SK-N-SH treated with all-trans-retinoic acid at 6 μM for 48 hours (cell line): ENCODE results near the gene PLD2.

Experiments
- ATAC-seq: fragments of 200-7000 bp; cut with Tn5 transposase; 3 replicates; pipeline ENCODE4 v1.9.1; 2020; ENCODE audit warnings: mild to moderate bottlenecking, moderate library complexity
- ARNTL ChIP-seq: fragments of 450-650 bp; formaldehyde crosslinking; IDR thresholded peaks from 2 replicates; pipeline ENCODE4 v1.5.0; 2020; ENCODE audit warnings: low read depth, mild to moderate bottlenecking, moderate library complexity, borderline replicate concordance
- BACH2 ChIP-seq: fragments of 250-450 bp; sonication (Bioruptor Pico); IDR thresholded peaks from 2 replicates; pipeline ENCODE4 v1.9.0; 2021; ENCODE audit warnings: mild to moderate bottlenecking, borderline replicate concordance
- CREB5 ChIP-seq: fragments of 250-450 bp; sonication (Bioruptor Pico); IDR thresholded peaks from 2 replicates; pipeline ENCODE4 v1.5.1; 2020; ENCODE audit warnings: low read depth, mild to moderate bottlenecking, moderate library complexity
- CSDC2 ChIP-seq: fragments of 250-450 bp; sonication (Bioruptor Pico); IDR thresholded peaks from 2 replicates; pipeline ENCODE4 v1.5.0; 2020; ENCODE audit warnings: mild to moderate bottlenecking, moderate library complexity
- CSRNP3 ChIP-seq: fragments of 250-450 bp; sonication (Bioruptor Pico); IDR thresholded peaks from 2 replicates; pipeline ENCODE4 v1.5.1; 2021; ENCODE audit warnings: mild to moderate bottlenecking, moderate library complexity
- ESRRG ChIP-seq: fragments of 250-450 bp; sonication (Bioruptor Pico); IDR thresholded peaks from 2 replicates; pipeline ENCODE4 v1.6.1; 2021; ENCODE audit warnings: mild to moderate bottlenecking
- GLIS3 ChIP-seq: fragments of 250-450 bp; sonication (Bioruptor Pico); IDR thresholded peaks from 2 replicates; pipeline ENCODE4 v1.5.0; 2020; ENCODE audit warnings: mild to moderate bottlenecking, moderate library complexity
- ISL1 ChIP-seq: fragments of 250-450 bp; sonication (Bioruptor Pico); IDR thresholded peaks from 2 replicates; pipeline ENCODE4 v2.1.2; 2022; ENCODE audit warnings: mild to moderate bottlenecking, moderate library complexity
- PATZ1 ChIP-seq: fragments of 250-450 bp; sonication (Bioruptor Pico); IDR thresholded peaks from 2 replicates; pipeline ENCODE4 v1.8.0; 2020; ENCODE audit warnings: mild to moderate bottlenecking, moderate library complexity, borderline replicate concordance
- POU6F1 ChIP-seq: fragments of 250-450 bp; sonication (Bioruptor Pico); IDR thresholded peaks from 2 replicates; pipeline ENCODE4 v1.8.0; 2021; ENCODE audit warnings: low read depth, mild to moderate bottlenecking, moderate library complexity, borderline replicate concordance
- PPARA ChIP-seq: fragments of 250-450 bp; sonication (Bioruptor Pico); IDR thresholded peaks from 2 replicates; pipeline ENCODE4 v1.5.0; 2020; ENCODE audit warnings: mild to moderate bottlenecking, borderline replicate concordance
- RARB ChIP-seq: fragments of 250-450 bp; sonication (Bioruptor Pico); IDR thresholded peaks from 2 replicates; pipeline ENCODE4 v1.8.0; 2021; ENCODE audit warnings: mild to moderate bottlenecking, moderate library complexity
- SNAI2 ChIP-seq: fragments of 250-450 bp; sonication (Bioruptor Pico); IDR thresholded peaks from 2 replicates; pipeline ENCODE4 v1.5.0; 2020; ENCODE audit warnings: mild to moderate bottlenecking, moderate library complexity
- TCF4 ChIP-seq: fragments of 250-450 bp; sonication (Bioruptor Pico); IDR thresholded peaks from 2 replicates; pipeline ENCODE4 v1.8.0; 2021; ENCODE audit warnings: mild to moderate bottlenecking, moderate library complexity, borderline replicate concordance
- TOX ChIP-seq: fragments of 250-450 bp; sonication (Bioruptor Pico); IDR thresholded peaks from 2 replicates; pipeline ENCODE4 v1.8.0; 2021; ENCODE audit warnings: mild to moderate bottlenecking, moderate library complexity, borderline replicate concordance
- TSHZ2 ChIP-seq: fragments of 250-450 bp; sonication (Bioruptor Pico); IDR thresholded peaks from 2 replicates; pipeline ENCODE4 v1.5.0; 2020; ENCODE audit warnings: mild to moderate bottlenecking, moderate library complexity
- ZC3H10 ChIP-seq: fragments of 250-450 bp; sonication (Bioruptor Pico); IDR thresholded peaks from 2 replicates; pipeline ENCODE4 v1.5.1; 2021; ENCODE audit warnings: mild to moderate bottlenecking, moderate library complexity
- ZFP3 ChIP-seq: fragments of 250-450 bp; sonication (Bioruptor Pico); IDR thresholded peaks from 2 replicates; pipeline ENCODE4 v1.5.0; 2020; ENCODE audit warnings: mild to moderate bottlenecking, moderate library complexity
- ZFP30 ChIP-seq: fragments of 450-650 bp; formaldehyde crosslinking; IDR thresholded peaks from 2 replicates; pipeline ENCODE4 v1.5.0; 2022; ENCODE audit warnings: mild to moderate bottlenecking, moderate library complexity
- ZNF565 ChIP-seq: fragments of 450-650 bp; formaldehyde crosslinking; conservative IDR thresholded peaks from 2 replicates; pipeline ENCODE4 v1.5.0; 2020; ENCODE audit warnings: low read depth, mild to moderate bottlenecking, moderate library complexity
- ZNF70 ChIP-seq: fragments of 450-650 bp; formaldehyde crosslinking; IDR thresholded peaks from 2 replicates; pipeline ENCODE4 v1.5.0; 2020; ENCODE audit warnings: mild to moderate bottlenecking, moderate library complexity
- ZNF8 ChIP-seq: fragments of 450-650 bp; formaldehyde crosslinking; IDR thresholded peaks from 2 replicates; pipeline ENCODE4 v1.5.0; 2020; ENCODE audit warnings: mild to moderate bottlenecking, moderate library complexity

PLD2 gene

GRCh38 chr17:4840893-4841242, 33.9 kb downstream of the PLD2 start:
- ATAC-seq = no peak
- TF ChIP-seq PPARA (CRISPR knock-in tag) (no peak), RARB (no peak), ZNF565 (CRISPR knock-in tag) (no peak), ZC3H10 (CRISPR knock-in tag) (no peak), ZNF70 (no peak), TSHZ2 (CRISPR knock-in tag) (no peak), ESRRG (CRISPR knock-in tag) (no peak), ZFP3 (no peak), TCF4 (CRISPR knock-in tag) (no peak), ARNTL (CRISPR knock-in tag) (no peak), TOX (CRISPR knock-in tag) (no peak)

GRCh38 chr17:4842376-4842775, 35.4 kb downstream of the PLD2 start:
- no peak for ATAC-seq
- TF ChIP-seq ZNF565 (CRISPR knock-in tag) = no peak
- no peak for TF ChIP-seq POU6F1 (CRISPR knock-in tag)
- no peak for TF ChIP-seq ZFP30
- no peak for TF ChIP-seq PPARA (CRISPR knock-in tag)
- TF ChIP-seq CSDC2 = no peak
- no peak for TF ChIP-seq BACH2 (CRISPR knock-in tag)
- no peak for TF ChIP-seq GLIS3 (CRISPR knock-in tag)
- TF ChIP-seq ZC3H10 (CRISPR knock-in tag) = no peak
- no peak for TF ChIP-seq ESRRG (CRISPR knock-in tag)
- no peak for TF ChIP-seq ISL1 (CRISPR knock-in tag)
- no peak for TF ChIP-seq CSRNP3 (CRISPR knock-in tag)
- TF ChIP-seq, all 23 proteins: peak for 0

- ATAC-seq = no peak
- TF ChIP-seq RARB = no peak
- TF ChIP-seq BACH2 (CRISPR knock-in tag) = no peak
- no peak for TF ChIP-seq ISL1 (CRISPR knock-in tag)
- no peak for TF ChIP-seq CREB5
- no peak for TF ChIP-seq PPARA (CRISPR knock-in tag)
- TF ChIP-seq ZC3H10 (CRISPR knock-in tag) = no peak
- TF ChIP-seq ZNF8 (CRISPR knock-in tag) = no peak
- no peak for TF ChIP-seq POU6F1 (CRISPR knock-in tag)
- no peak for TF ChIP-seq SNAI2 (CRISPR knock-in tag)
- TF ChIP-seq CSDC2 = no peak
- TF ChIP-seq PATZ1 (CRISPR knock-in tag) = no peak
- TF ChIP-seq TSHZ2 (CRISPR knock-in tag) = no peak
- no peak for TF ChIP-seq GLIS3 (CRISPR knock-in tag)
Measured at GRCh38 chr17:4843321-4844000, 36.5 kb downstream of the PLD2 start.
